Caco-2 (cell line): ENCODE results near the gene DAND5. TPM values are rescaled to one million over a fixed set of nuclear protein-coding genes. Genes with fewer than 3 reads are reported as not detected.
A peak's percentile ranks its signal among the peaks of the same experiment; 100 is the strongest.
"Not testable (repeated sequence)": the region's sequence is repeated elsewhere in the genome, so short reads cannot be mapped to it uniquely, and the experiment has no call there.

Experiments
- BruUV-seq: library from RNA; stranded (reverse); fragments of 400-500 nt; replicated peaks from 2 replicates; lab custom pipeline; 2021; lab: Mats Ljungman, UMichigan
- CTCF ChIA-PET: fragments of 300-600 bp; sonication (Branson Sonifier 250); formaldehyde crosslinking; loops from one replicate; lab custom pipeline; 2022; ENCODE audit warnings: antibody characterized with exemption; lab: Charles Lee
- POLR2A ChIA-PET: fragments of 300-600 bp; sonication (Branson Sonifier 250); formaldehyde crosslinking; loops from one replicate; lab custom pipeline; 2022; ENCODE audit warnings: antibody characterized with exemption; lab: Charles Lee
- DNase-seq, 2 experiments: peaks; one replicate each; pipeline versions ENCODE4 v3.0.0 to v3.0.0-alpha.2; 2020 to 2022
- H3K27me3 ChIP-seq: replicated peaks from 2 replicates; pipeline ENCODE4 v1.6.0; 2011; ENCODE audit warnings: low read length; ENCODE audit not compliant: control insufficient read depth, insufficient read depth
- H3K36me3 ChIP-seq: 2 replicates; pipeline ENCODE4 v1.5.1; 2011; ENCODE audit warnings: low read length; ENCODE audit not compliant: control insufficient read depth, insufficient read depth
- H3K4me1 ChIP-seq: fragments of 250-450 bp; sonication (Bioruptor Pico); 2 replicates; pipeline ENCODE4 v1.5.1; 2020; ENCODE audit warnings: mild to moderate bottlenecking
- H3K4me3 ChIP-seq: 2 replicates; pipeline ENCODE4 v1.5.1; 2011; ENCODE audit warnings: low read depth, mild to moderate bottlenecking, control low read depth, low read length
- H3K9me3 ChIP-seq: fragments of 250-450 bp; sonication (Bioruptor Pico); 2 replicates; pipeline ENCODE4 v1.5.1; 2020; ENCODE audit warnings: mild to moderate bottlenecking, moderate library complexity
- H3K27ac Mint-ChIP-seq: one replicate; pipeline ENCODE4 v1.8.0; 2022; ENCODE audit warnings: mixed read lengths; ENCODE audit not compliant: unreplicated experiment
- H3K27me3 Mint-ChIP-seq: one replicate; pipeline ENCODE4 v1.8.0; 2022; ENCODE audit warnings: mixed read lengths; ENCODE audit not compliant: insufficient read depth, unreplicated experiment
- H3K36me3 Mint-ChIP-seq: one replicate; pipeline ENCODE4 v1.8.0; 2022; ENCODE audit warnings: mild to moderate bottlenecking, mixed read lengths; ENCODE audit not compliant: insufficient read depth, unreplicated experiment
- H3K4me1 Mint-ChIP-seq: one replicate; pipeline ENCODE4 v1.8.0; 2022; ENCODE audit warnings: low read depth, mixed read lengths; ENCODE audit not compliant: unreplicated experiment
- H3K4me3 Mint-ChIP-seq: one replicate; pipeline ENCODE4 v1.8.0; 2022; ENCODE audit warnings: mild to moderate bottlenecking, moderate library complexity, mixed read lengths; ENCODE audit not compliant: unreplicated experiment
- H3K9me3 Mint-ChIP-seq: one replicate; pipeline ENCODE4 v1.8.0; 2022; ENCODE audit warnings: mixed read lengths; ENCODE audit not compliant: unreplicated experiment
- intact Hi-C: fragments of 100-400 bp; cut with micrococcal nuclease; formaldehyde crosslinking; loops from one replicate; pipeline ENCODE4 v1.10.0; 2022; ENCODE audit not compliant: unreplicated experiment
- total RNA-seq: library from RNA; stranded (reverse); gene quantifications from 2 replicates; pipeline ENCODE4 v1.2.3, GENCODE V29; 2022
- TF ChIP-seq, protein P1 (sequence below), 2 experiments: fragments of 200-600 bp in 1 of 2; IDR thresholded peaks; 1 replicate in 1 of 2; 2 replicates in 1 of 2; pipeline versions ENCODE4 v1.5.1 to v1.8.0; 2011 to 2022; ENCODE audit warnings: antibody characterized with exemption in 1 of 2, control low read depth in 1 of 2, inconsistent platforms in 1 of 2, low read depth in 1 of 2, low read length in 1 of 2, mild to moderate bottlenecking in 1 of 2, moderate library complexity in 1 of 2; ENCODE audit not compliant: insufficient read depth in 1 of 2, severe bottlenecking in 1 of 2, unreplicated experiment in 1 of 2

DAND5 gene
- total RNA-seq, 1 experiment from 2014 or later, result not detected

DNA sequence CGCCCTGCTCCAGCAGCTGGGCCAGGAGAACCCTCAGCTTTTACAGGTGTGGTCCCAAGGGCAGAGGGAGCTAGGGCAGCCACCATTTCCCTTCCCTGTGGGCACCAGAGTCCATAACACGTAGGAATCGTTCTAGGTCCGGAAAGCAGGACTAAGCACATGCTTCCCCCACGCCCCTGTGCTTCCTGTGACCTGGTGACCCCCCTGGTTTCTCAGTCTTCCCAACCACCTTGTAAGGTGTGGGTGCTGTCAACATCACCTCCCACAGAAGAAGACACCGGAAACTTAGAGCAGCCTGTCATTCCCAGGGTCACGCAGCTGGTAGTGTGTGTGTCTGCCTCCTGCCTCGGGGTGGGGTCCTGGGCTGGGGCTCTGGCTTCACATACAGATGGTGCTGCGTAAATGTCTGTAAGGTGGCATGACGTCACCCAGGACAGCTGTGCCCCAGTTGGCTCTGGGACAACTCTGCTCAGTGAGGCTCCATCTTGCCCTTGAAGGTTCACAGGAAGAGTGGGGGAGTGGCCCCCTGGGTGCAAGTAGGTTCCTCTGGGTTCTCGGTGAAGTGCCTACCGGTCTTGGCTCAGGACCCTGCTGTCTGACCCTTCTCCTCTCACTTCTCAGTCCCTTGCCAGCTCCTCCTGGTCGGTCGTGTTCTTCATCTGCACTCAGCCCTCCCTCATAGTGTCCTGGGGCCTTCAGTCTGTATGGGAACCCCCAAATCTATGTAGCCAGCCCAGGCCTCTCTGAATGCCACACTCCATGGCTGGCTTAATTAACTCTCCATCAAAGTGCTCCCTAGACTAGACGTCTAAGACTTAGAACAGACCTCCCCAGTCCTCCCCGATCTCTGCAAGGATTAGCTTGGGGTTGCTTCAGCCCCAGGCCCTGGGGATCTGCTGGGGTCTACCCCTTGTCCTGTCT, 19.8 kb upstream of the DAND5 start:
- TF ChIP-seq, protein P1, sequence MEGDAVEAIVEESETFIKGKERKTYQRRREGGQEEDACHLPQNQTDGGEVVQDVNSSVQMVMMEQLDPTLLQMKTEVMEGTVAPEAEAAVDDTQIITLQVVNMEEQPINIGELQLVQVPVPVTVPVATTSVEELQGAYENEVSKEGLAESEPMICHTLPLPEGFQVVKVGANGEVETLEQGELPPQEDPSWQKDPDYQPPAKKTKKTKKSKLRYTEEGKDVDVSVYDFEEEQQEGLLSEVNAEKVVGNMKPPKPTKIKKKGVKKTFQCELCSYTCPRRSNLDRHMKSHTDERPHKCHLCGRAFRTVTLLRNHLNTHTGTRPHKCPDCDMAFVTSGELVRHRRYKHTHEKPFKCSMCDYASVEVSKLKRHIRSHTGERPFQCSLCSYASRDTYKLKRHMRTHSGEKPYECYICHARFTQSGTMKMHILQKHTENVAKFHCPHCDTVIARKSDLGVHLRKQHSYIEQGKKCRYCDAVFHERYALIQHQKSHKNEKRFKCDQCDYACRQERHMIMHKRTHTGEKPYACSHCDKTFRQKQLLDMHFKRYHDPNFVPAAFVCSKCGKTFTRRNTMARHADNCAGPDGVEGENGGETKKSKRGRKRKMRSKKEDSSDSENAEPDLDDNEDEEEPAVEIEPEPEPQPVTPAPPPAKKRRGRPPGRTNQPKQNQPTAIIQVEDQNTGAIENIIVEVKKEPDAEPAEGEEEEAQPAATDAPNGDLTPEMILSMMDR (IDR thresholded peaks at IDR 0.05; ENCODE audit: insufficient read depth in 1 of 2, low read depth in 1 of 2, low read length in 1 of 2, severe bottlenecking in 1 of 2, unreplicated experiment in 1 of 2), result no peak
- no peaks in the 10 kb centered on the region for H3K27me3 ChIP-seq
- H3K4me3 ChIP-seq, result no peak overlapping the region
- Mint-ChIP-seq H3K27ac (peak overlapping the region; percentile 75), H3K27me3 (no peaks in the 10 kb centered on the region), H3K36me3 (peaks cover 97% of the 10 kb centered on the region), H3K4me3 (peak overlapping the region; percentile 37), H3K9me3 (no peaks in the 10 kb centered on the region), H3K4me1 (peaks cover 6% of the 10 kb centered on the region)
- ChIA-PET POLR2A (interaction anchor here (0.5 kb wide), 1 partner anchor 104 kb away, joined by 3 read pairs; no protein-coding TSS in a partner anchor), CTCF (interaction anchor here (0.6 kb wide), 1 partner anchor 146 kb away, joined by 3 read pairs; no protein-coding TSS in a partner anchor)
- peaks cover 4% of the 10 kb centered on the region for H3K36me3 ChIP-seq
- no TSS peak for BruUV-seq
- intact Hi-C loops, result no loop called here
- DNase-seq, result no peak
- H3K9me3 ChIP-seq, result no peaks in the 10 kb centered on the region
- H3K4me1 ChIP-seq, result peaks cover 7% of the 10 kb centered on the region

GRCh38 chr19:12952050-12952449, 17.3 kb upstream of the DAND5 start:
- H3K9me3 Mint-ChIP-seq, CTCF ChIA-PET, H3K36me3 ChIP-seq, H3K27ac Mint-ChIP-seq, H3K4me3 Mint-ChIP-seq, H3K4me3 ChIP-seq, H3K4me1 ChIP-seq, H3K27me3 Mint-ChIP-seq, DNase-seq, H3K27me3 ChIP-seq, intact Hi-C loops, POLR2A ChIA-PET, H3K9me3 ChIP-seq, BruUV-seq: not testable (repeated sequence)
- peaks cover 13% of the 10 kb centered on the region for H3K4me1 Mint-ChIP-seq
- peaks cover 96% of the 10 kb centered on the region for H3K36me3 Mint-ChIP-seq

- H3K4me1 ChIP-seq, result peaks cover 9% of the 10 kb centered on the region; the same call in 1 of the 2 replicates
Observed at GRCh38 chr19:12952488-12953137, 16.8 kb upstream of the DAND5 start.

More at GRCh38 chr19:12952488-12953137, 16.8 kb upstream of the DAND5 start:
- Histone ChIP-seq H3K9me3 (no peaks in the 10 kb centered on the region), H3K36me3 (peaks cover 4% of the 10 kb centered on the region), H3K4me3 (no peak overlapping the region), H3K27me3 (no peaks in the 10 kb centered on the region)
- TF ChIP-seq, protein P1 (IDR thresholded peaks at IDR 0.05; ENCODE audit: insufficient read depth in 1 of 2, low read depth in 1 of 2, low read length in 1 of 2, severe bottlenecking in 1 of 2, unreplicated experiment in 1 of 2), result no peak
- intact Hi-C loops, result no loop called here
- Mint-ChIP-seq H3K9me3 (no peaks in the 10 kb centered on the region), H3K27ac (no peak overlapping the region), H3K4me1 (peaks cover 13% of the 10 kb centered on the region), H3K4me3 (no peak overlapping the region), H3K27me3 (no peaks in the 10 kb centered on the region), H3K36me3 (peaks cover 96% of the 10 kb centered on the region)
- no TSS peak for BruUV-seq
- DNase-seq, result no peak
- ChIA-PET CTCF (interaction anchor here (0.5 kb wide), 1 partner anchor 27 kb away, joined by 3 read pairs; no protein-coding TSS in a partner anchor), POLR2A (no interaction called here)
